ENCODE results near the gene SMIM45.
A peak's percentile ranks its signal among the peaks of the same experiment; 100 is the strongest.

Gene SMIM45

DNA sequence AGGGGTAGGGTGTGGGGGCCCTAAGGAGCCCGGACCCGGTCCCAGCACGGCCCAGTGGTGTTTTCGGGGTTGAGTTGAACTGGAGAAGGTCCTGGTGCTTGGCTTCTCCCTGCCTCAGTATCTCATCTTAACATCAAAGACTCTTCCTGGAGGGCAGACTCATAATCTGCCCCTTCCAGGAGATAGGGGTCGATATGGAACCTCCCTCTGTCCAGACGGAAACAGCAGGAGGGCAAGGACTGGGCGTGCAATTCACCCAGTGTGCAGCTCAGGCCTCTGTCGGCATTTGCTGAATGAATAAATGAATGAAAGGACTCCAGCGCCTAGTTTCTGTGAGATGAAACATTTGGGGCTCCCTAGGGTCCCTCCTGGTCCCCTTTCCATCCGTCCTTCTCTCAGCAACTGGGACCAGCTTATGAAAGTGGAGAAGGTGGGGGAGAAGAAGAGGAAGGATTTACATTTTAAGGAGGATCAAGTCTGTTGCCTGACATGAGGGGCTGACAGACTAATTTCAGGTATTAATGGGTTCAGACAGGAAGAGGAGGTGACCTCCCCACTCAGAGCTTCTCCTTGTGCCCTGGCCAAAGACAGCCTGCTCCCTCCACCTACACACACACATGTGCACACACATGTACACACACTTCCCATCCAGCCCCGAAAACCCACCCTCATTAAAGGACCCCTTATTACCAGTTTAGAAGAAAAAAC lies 36.0 kb upstream of the SMIM45 start:
- DNase-seq, result no peak

DNA sequence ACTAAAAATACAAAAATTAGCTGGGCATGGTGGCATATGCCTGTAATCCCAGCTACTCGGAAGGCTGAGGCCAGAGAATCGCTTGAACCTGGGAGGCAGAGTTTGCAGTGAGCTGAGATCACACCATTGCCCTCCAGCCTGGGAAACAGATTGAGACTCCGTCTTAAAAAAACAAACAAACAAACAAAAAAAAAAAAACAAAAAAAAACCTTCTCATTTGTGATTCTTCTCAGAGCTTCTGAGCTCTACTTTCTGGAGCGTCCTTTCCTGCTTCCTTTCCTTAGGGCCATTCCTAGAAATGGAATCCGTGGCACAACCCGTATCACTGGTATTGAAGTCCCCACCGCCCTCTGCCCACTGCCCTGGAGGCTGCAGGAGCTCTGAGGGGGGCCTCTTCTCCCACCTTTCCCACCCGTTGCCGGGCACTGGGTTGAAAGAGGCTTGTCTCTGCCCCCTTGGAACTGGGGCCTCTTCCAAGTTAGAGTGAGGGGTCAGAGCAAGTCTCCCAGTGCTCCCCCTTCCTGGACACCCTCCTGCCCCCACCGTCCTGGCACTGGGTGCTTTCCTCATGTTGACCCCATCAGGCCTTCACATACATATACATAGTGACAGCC lies 35.1 kb upstream of the SMIM45 start:
- no peak for DNase-seq

DNA sequence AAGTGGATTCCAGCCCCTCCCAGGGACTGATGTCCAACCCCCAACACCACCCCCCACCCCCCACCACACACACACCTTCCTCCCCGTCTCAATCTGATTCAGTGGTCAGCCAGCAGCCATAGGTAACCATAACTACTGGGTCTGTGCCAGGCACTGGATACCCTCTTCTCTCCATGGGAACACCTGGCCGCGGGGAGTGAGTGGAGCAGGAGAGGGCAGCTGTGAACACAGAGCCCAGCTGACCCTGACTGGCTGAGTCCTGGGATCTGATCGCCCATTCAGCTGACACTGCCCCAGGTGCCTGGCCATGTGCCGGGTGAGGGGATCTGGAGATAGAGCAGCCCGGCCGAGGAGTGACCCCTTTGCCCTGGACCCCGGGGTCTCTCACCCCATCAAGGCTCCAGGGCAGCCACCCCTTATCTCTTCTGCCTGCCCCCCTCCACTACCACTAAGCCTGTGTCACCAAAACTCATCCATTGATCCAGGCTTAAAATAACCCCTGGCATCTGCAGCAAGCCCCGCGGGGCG lies 34.5 kb upstream of the SMIM45 start:
- DNase-seq, result no peak

DNA sequence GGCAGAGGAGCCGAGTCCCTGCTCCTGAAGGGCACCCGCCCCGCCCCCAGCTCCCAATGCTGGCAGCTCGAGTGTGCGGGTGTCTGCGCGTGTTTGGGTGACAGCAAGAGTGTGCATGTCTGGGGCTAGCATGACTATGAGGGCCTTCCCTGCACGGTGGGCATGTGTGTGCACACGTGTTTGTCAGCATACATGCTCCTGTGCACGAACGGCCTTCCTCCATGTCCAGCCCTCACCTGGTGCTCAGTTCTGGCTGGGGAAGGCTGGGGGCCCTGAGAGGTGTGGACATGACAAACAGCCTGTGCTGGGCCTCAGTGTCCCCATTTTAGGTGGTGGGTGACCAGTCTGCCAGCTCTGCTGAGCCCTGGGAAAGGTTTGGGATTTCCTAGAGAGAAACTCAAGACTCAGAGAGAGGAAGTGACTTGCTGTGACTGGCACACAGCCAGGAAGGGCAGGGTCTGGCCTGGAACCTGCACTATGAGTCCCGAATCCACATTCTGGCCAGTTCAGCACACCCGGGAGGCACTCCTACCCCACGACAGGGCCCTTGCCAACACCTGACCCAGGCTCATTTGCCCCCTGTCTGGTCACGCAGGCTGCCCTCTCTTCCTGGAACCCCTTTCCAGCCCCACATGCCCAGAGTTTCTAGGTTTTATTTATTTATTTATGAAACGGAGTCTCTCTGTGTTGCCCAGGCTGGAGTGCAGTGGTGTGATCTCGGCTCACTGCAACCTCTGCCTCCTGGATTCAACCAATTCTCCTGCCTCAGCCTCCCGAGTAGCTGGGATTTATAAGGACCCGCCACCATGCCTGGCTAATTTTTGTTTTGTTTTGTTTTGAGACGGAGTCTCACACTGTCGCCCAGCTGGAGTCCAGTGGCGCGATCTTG lies 33.8 kb upstream of the SMIM45 start:
- peak; percentile 53 for DNase-seq

DNA sequence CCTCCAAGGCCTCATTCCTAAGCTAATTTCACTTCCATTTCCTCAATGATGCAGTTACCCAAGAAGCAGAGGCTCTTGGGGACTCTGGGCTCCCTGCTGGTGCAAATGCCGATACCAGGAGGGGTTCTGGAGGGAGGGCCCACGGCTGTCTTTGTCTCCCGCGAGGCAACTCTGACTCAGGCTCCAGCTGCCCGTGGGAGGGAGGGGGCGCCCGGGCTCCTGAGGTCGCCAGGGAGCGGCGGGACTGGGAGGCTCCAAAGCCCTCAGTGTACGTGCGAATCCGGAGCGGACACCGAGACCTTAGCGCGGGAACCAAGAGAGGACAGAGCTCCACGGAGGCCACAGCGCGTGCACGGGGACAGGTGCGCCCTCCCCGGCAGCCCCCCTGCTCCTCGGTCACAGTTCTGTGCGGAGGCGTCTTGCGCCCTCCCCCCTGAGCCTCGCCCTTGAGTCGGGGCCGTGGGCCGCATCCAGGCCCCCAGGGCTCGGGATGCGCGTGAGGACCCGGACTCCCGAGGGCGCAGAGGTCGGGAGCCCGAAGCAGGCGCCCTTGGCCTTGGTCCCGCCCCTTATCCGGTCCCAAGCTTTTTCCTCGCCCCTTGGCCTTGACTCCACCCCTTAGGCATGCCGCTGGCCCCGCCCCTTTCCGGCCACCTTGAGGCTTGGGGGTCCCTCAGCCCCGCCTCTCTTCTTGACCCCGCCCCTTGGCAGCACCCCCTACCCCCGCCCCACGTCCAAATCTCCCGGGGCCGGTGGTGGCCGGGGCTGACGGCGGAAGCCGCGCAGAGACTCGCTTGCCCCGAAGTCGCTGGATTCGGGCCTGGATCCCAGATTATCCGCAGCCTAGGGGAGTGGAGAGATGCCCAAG lies 32.4 kb upstream of the SMIM45 start:
- peak; percentile 60 for DNase-seq

DNA sequence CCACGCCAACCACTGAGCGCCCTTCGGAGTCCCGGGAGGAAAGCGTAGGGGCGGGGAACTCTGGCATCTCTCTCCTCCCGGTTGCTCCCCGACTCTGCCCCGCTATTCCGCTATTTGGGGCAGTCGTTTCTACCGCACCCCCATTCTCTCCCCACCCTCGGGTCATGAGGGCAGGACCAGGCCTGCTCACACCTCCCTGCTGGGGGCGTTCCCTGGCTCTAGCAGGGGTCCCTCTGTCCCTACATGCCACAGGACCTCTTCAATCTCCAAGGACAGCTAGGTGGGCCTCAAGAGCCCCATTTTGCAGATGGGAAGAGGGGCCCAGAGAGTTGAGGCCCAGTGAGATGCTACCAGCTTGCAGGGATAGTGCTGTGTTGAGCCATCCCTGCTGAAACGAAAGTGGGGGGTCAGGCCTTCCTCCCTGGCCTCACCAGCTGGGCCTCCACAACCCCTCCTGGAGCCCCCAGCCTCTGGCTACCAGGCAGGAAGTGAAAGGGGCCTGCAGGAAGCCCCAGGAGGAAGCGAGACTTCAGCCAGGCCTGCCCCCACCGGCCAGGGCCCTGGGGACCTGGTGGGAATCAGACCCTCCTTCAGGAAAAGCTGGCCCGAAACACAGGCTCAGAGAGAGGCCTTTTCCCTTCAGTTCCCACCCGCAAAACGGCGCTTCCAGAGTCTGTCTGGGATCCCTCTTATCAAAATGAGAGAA lies 31.5 kb upstream of the SMIM45 start:
- no peak for DNase-seq

DNA sequence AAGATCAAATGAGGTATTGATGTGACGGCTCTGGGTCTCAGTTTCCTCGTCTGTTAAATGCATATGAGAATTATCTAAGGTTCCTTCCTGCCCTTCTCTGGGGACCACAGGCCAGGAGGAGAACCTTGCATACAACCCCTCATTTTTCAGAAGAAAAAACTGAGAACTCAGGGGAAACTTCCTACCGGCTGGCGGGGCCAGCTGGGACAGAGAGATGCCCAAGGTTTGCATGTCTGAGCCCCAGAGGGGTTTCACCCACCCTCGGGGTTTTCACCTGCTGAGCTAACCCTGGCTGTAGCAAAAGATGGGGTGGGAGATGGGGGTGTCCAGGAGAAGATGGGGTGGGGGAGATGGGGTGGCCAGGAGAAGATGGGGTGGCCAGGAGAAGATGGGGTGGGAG lies 29.6 kb upstream of the SMIM45 start:
- DNase-seq, result no peak

DNA sequence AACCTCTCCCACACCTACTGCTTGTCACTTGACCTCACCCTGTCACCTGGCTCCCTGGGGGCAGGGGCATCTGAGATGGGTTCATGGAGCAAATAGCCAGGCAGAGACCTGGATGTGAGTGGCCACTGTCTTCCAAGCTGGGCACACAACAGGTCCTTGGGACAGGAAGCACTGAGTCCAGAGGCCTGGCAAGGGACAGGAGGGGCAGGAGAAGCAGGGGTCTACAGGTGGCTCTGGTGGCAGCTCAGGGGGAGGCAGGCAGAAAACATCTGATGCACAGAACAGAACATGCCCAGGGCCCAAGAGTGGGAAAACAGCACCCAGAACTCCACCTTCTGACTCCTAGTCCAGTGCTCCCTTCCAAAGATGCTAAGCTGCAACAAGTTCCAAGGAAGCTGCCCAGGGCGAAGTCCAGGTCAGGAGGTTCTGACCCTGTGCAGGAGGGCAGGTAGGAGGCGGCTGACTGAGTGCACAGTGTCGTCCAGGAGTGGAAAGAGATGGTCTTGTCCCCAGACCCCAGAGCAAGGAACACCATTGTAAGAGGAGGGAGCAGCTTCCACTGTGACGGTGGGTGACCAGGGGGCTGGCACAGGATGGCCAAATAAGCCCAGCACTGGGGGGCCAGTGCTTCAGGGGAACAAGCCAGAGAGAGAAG lies 28.9 kb upstream of the SMIM45 start:
- no peak for DNase-seq

DNA sequence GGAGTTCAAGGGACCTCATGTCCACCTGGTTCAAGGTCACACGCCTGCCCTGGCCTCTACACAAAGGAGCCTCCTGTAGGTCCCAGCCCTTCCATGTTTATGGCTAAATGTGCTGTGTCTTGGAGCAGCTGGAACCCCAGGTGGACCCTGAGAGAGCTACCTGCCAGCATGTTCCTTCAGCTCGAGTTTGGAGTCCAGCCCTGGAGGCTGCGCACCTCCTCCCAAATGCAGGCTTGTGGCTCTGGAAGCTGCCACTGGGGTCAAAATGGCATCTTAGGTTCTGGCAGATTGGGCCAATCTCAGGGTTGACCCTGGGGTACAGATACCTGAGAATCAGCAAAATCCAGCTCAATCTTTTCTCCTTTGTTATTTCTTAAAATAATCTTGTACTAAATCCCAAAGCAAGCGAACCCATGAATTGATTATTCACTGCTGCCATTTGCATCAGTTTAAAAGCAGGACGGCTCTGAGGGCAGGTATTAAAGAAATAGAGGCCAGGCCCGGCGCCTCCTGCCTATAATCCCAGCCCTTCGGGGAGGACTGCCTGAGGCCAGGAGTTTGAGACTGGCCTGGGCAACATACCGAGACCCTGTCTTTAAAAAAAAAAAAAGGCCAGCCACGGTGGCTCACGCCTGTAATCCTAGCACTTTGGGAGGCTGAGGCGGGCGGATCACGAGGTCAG lies 28.2 kb upstream of the SMIM45 start:
- no peak for DNase-seq

DNA sequence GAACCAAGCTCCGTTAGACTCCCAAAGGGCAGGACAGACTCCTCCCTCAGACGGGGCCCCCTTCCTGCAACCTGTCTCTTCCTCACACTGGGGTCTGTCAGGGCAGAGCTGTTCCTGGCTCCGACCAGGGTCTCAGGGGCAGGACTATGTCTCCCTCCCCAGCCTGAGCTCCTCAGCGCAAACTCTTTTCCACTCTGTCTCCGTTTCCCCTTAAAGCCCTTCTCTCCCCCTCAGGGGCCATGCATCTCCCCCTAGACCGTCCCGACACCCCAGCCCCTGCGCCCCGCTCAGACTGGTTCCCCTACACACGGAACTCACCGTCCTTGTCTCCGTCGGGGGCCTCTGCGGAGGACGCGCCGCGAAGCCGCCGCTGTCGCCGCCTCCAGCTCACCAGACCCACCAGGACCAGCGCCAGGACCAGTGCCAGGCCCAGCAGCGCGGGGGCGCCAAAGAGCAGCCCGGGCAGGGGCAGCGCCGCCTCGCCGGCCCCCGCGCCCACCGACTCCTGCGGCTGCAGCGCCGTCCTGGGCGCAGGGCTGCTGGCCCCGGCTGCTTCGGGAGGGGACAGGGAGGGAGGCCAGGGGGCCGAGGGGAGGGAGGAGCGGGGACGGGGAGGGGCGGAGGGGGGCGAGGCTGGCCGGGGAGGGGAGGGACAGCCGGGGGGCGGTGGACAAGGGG lies 26.0 kb upstream of the SMIM45 start:
- peak; percentile 53 for DNase-seq

DNA sequence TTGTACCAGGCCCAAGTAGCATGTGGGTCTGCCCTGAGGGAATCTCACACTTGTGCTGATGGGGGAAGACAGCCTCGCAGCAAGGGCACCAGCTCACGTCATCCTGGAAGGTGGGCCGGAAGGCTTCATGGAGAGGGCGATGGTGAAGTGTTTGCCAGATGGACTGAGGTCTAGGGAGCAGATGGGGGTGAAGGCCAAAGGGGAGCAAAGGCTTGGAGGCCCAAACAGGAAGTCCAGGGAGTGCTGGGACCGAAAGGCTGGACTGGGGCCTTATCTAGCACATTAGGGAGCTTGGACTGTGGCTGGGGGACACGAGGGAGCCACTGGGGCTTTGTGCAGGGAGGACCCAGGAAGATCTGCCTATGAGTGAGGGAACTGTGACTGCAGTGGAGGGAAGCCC lies 24.1 kb upstream of the SMIM45 start:
- DNase-seq, result no peak

DNA sequence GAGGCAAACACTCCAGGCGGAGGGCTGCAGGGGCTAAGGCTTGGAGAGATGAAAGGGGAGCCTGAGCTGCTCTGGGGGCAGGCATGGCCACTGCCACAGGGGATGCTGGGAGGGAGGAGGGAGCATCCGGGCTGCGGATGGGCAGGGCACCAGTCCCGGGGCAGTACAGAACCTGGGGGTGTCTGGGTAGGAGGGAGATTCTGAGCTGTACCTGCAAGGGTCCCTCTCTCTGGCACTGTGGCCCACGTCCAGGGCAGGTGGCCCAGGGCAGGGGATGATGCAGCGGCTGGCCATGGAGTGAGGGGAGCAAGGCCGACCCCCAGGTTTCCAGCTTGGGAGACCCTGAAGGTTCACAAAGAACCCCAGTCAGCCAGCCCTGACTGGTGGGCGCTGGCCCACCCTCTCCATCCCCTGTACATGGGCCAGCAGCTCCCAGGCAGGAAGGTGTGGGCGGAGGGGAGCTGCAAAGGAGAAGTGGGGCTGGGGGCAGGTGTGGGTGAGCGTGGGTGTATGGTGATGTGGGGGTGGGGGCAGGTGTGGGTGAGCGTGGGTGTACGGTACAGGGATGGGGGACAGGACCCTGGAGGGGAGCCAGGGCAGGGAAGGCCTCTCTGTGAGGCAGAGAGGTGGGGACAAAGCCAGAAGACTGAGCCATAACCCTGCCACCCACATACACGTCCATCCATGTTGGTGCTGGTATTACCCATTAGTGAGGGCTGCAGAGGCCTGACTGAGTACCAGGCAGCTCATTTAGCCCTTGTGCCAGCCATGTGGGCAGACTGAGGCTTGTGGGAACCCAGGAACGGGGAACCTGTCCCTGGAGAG lies 23.1 kb upstream of the SMIM45 start:
- DNase-seq, result no peak

DNA sequence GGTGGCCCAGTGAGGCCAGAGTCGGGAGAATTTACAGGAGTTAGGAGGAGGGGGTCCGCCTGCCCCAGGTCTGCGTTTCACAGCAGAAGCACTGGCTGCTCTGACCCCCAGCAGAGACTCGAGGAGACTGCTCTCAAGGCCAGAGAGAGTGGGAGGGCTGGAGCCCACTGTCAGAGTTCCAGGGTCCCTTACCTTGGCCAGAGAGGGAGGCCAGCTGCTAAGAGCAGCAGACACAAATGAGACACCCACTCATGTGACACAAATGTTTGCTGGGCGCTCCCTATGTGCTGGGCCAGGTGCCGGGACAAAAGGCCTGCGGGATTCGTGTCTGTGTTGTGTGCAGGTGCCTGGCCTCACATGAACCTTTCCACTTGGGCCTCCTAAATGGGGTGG lies 22.5 kb upstream of the SMIM45 start:
- DNase-seq, result no peak

DNA sequence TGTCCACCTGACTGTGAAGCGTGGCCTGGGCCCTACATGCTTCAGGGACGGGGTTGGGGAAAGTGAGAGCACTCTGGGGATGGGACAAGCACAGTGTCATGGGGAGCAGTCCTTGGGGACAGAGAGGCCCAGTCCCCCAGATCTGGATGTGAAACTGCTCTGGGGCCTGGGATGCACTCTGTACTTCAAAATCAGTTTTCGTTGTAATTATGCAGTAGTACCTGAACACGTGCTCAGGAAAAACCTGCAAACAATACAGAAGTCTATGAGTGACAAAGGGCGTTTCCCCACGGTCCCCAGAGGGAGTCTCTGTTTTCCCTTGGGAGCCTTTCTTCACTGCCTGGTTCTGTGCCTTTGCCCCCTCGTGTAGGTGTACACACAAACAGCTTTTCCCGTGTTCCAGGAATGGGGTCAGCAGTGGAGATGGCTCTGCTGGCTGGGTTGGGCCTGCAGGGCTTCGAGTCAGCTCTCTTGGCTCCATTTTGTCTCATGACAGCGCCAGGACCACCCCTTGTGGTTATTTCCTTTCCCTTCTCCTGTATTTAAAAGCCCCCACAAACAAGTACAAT lies 20.2 kb upstream of the SMIM45 start:
- DNase-seq, result no peak

DNA sequence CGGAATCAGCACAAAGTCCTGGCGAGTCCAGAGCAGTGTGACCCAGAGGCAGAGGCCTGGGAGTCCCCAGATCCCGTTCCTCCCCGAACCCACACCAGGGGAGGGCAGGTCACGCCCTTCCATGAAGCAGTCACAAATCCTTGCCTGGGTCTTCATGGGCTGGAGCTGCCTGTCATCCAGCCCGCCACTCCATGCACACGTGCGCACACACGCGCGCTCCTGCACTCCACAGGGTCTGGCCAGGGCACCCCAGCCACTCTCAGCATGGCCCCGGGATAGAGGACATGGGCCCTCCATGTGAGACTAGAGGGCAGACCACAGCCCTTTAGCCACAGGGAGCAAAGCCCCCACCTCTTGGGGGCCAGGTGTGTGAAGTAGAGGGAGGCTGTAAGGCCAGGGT lies 19.6 kb upstream of the SMIM45 start:
- DNase-seq, result no peak

DNA sequence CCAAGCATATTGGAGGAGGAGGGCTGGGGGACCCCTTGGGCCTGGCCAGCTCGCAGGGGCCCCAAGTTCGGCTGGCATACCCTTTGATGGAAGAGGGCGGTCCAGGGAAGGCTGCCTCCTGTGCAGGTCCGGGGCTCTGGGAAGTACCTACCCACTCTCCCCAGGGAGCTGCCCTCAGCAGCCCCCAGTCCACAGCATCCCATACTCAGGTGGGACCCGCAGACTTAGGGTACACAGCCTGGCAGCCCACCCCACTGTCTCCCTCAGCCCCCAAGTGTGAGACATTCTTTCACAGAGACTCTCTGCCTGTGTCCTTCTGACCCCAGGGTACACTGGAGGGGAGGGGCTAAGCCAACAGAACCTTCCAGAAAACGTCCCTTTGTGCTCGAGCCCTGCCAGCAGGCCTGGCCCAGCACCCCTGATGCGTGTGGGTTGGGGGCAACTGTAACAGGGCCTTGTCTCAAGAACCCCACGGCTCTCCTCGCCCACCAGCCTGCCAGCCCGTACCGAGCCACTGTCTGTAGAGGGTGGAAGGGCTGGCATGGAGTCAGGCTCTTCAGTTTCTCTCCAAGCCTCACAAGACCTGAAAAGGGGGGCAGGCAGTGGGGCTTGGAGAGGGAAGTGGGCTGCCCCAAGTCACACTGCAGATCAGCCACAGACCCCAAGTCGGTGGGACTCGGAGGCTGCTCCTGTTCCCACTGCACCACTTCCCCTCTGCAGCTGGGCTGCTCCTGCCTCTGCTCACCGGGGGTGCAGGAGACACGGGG lies 18.4 kb upstream of the SMIM45 start:
- no peak for DNase-seq

DNA sequence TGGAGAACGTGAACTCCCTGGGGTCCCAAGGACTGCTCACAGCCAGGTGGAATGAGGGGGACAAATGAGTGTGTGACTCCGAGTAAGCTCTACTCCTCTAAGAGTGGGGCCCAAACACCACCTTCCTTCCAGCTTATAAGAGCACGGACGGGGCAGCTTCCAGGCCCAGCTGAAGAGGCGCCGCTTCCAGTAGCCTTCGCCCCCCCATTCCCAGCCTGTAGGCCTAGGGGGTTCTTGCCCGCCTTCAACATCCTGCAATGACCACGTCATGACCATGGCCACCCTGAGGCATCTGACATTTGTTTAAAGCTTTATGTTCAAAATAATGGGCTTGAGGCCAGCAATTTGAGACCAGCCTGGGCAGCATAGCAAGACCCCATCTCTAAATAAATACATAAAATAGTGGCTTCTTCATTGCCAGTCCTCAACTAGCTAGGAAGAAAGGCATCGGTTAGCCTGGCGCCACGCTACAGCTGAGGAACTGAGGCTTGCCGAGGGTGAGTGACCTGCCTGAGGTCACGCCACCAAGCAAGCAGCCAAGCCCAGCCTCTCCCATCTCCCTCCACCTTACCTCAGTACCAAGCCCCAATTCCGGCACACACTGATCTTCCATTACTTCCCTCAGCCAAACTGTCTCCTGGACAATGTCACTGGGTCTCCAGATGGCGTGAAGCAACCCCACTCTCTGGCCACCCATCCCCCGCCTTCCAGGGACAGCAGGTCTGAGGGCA lies 17.5 kb upstream of the SMIM45 start:
- no peak for DNase-seq

Data from left kidney (tissue), 1 donor.